Hepatocyte (in vitro differentiated cells): Measurements from ENCODE around the gene GARS1. TPM values are rescaled to one million over a fixed set of nuclear protein-coding genes. Genes with fewer than 3 reads are reported as not detected.

Source experiments
- DNase-seq: peaks from one replicate; pipeline ENCODE4 v3.0.0-alpha.2; 2016; ENCODE audit warnings: low spot score
- H2AFZ ChIP-seq: fragments of 200-600 bp; sonication (generic); 2 replicates; pipeline ENCODE4 v1.6.0; 2016; ENCODE audit warnings: antibody characterized with exemption, mild to moderate bottlenecking
- H3K27ac ChIP-seq: fragments of 200-600 bp; sonication (generic); 2 replicates; pipeline ENCODE4 v1.5.1; 2016; ENCODE audit warnings: mild to moderate bottlenecking
- H3K27me3 ChIP-seq: fragments of 200-600 bp; sonication (generic); 2 replicates; pipeline ENCODE4 v1.6.1; 2016
- H3K36me3 ChIP-seq: fragments of 200-600 bp; sonication (generic); replicated peaks from 2 replicates; pipeline ENCODE4 v1.5.1; 2016; ENCODE audit warnings: low read depth; ENCODE audit not compliant: insufficient read depth
- H3K4me1 ChIP-seq: fragments of 200-600 bp; sonication (generic); 2 replicates; pipeline ENCODE4 v1.5.1; 2016; ENCODE audit warnings: mild to moderate bottlenecking, moderate library complexity; ENCODE audit not compliant: insufficient read depth
- H3K4me2 ChIP-seq: fragments of 200-600 bp; sonication (generic); 2 replicates; pipeline ENCODE4 v1.6.0; 2016
- H3K4me3 ChIP-seq: fragments of 200-600 bp; sonication (generic); 2 replicates; pipeline ENCODE4 v1.5.1; 2016; ENCODE audit warnings: mild to moderate bottlenecking
- H3K79me2 ChIP-seq: fragments of 200-600 bp; sonication (generic); 2 replicates; pipeline ENCODE4 v1.6.0; 2017; ENCODE audit warnings: mild to moderate bottlenecking
- H3K9me2 ChIP-seq: fragments of 200-600 bp; sonication (generic); replicated peaks from 2 replicates; pipeline ENCODE4 v1.6.0; 2017; ENCODE audit warnings: mild to moderate bottlenecking; ENCODE audit not compliant: insufficient read depth
- H3K9me3 ChIP-seq: fragments of 200-600 bp; sonication (generic); 2 replicates; pipeline ENCODE4 v1.5.1; 2016; ENCODE audit warnings: low read depth, mild to moderate bottlenecking
- H4K20me1 ChIP-seq: fragments of 200-600 bp; sonication (generic); 2 replicates; pipeline ENCODE4 v1.6.0; 2016; ENCODE audit warnings: mild to moderate bottlenecking; ENCODE audit not compliant: insufficient read depth, poor library complexity, severe bottlenecking
- EZH2 ChIP-seq: fragments of 200-600 bp; sonication (generic); IDR thresholded peaks from 2 replicates; pipeline ENCODE4 v1.6.1; 2016; ENCODE audit warnings: antibody characterized with exemption, mild to moderate bottlenecking, borderline replicate concordance
- EZH2phosphoT487 ChIP-seq: fragments of 200-600 bp; sonication (generic); IDR thresholded peaks from one replicate; pipeline ENCODE4 v1.6.1; 2018; ENCODE audit warnings: antibody characterized with exemption, mild to moderate bottlenecking, low read depth, moderate library complexity; ENCODE audit not compliant: unreplicated experiment, severe bottlenecking
- WGBS: methylation state at CpG from one replicate; pipeline ENCODE4 v1.1.6; 2016; ENCODE audit warnings: low lambda C conversion rate; ENCODE audit errors: missing lambda C conversion rate; 5-methylcytosine and 5-hydroxymethylcytosine counted together
- polyA plus RNA-seq: library from polyadenylated mRNA; unstranded; fragments of >200 nt; fragmentation: Nextera tagmentation; extraction: Ambion mirVana; gene quantifications from 2 replicates; pipeline ENCODE4 v1.2.1, GENCODE V29; 2016
- total RNA-seq: library from RNA; depleted of rRNA; stranded (reverse); fragments of >200 nt; gene quantifications from 2 replicates; pipeline ENCODE4 v1.2.3, GENCODE V29; 2014
- TF ChIP-seq, protein P1 (sequence below): fragments of 200-600 bp; sonication (generic); IDR thresholded peaks from 2 replicates; pipeline ENCODE4 v1.5.1; 2016; ENCODE audit warnings: antibody characterized with exemption, mild to moderate bottlenecking; ENCODE audit not compliant: poor library complexity

Gene GARS1
- total and polyA plus RNA-seq, 2 experiments from 2014 or later: 131 to 163 TPM

DNA sequence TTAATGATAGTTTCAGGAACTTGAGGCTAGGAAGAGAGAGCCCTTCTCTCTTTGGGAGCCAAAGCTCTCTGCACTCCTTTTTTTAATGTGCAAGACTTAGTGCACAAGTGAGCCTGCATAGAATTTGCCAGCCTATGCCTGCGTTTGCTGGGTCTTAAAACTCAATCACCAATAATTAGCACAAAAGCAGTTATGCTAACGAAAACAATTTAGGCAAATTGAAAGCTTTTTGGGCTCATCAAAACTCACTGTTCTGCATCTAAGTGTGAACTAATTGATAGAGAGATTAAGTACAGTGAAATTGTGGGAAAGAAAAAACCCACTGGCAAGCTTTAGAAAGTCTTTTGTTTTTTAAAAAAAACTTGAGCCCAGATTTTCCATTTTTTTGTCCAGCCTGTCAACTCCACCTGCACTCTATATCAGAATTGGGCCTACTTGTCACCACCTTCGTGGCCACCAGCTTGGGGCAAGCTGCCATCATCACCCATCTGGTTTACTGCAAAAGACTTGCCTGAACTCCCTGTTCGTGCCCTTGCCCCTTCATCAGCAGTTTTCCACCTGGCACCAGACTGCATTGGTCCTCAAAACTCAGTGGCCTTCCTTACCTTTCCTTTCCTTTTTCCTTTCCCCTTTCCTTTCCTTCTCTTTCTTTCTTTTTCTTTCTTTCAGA, 49.7 kb downstream of the GARS1 start:
- 95% methylated on average over 4 of the region's 4 CpGs for WGBS
- TF ChIP-seq, protein P1, sequence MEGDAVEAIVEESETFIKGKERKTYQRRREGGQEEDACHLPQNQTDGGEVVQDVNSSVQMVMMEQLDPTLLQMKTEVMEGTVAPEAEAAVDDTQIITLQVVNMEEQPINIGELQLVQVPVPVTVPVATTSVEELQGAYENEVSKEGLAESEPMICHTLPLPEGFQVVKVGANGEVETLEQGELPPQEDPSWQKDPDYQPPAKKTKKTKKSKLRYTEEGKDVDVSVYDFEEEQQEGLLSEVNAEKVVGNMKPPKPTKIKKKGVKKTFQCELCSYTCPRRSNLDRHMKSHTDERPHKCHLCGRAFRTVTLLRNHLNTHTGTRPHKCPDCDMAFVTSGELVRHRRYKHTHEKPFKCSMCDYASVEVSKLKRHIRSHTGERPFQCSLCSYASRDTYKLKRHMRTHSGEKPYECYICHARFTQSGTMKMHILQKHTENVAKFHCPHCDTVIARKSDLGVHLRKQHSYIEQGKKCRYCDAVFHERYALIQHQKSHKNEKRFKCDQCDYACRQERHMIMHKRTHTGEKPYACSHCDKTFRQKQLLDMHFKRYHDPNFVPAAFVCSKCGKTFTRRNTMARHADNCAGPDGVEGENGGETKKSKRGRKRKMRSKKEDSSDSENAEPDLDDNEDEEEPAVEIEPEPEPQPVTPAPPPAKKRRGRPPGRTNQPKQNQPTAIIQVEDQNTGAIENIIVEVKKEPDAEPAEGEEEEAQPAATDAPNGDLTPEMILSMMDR: no peak
- TF ChIP-seq EZH2 (no peak), EZH2phosphoT487 (no peak)

DNA sequence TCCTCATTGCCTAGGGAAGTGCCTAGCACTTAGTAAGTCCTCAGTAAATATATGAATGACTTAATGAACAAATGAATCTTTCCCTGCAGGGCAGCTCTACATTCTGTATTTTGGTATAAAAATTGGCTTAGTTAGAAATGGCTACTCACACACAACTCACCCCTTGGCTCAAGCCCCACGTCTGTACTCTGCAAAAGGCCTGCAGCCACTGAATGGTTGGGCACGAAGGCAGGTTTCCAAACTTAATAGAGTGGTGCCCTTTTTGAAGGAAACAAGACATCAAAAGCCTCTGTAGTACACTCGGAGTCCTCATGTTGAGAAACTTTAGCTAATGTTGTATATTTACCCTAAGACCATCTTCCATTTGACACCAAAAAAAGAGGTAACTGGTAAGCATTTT, 51.0 kb downstream of the GARS1 start:
- 100% methylated on average over 3 of the region's 3 CpGs for WGBS
- Histone ChIP-seq H3K4me1 (no peaks in the 10 kb centered on the region), H3K4me2 (no peak overlapping the region), H3K4me3 (no peak overlapping the region), H3K27me3 (no peaks in the 10 kb centered on the region), H3K9me2 (no peaks in the 10 kb centered on the region), H3K9me3 (no peaks in the 10 kb centered on the region), H3K27ac (no peak overlapping the region), H3K36me3 (no peaks in the 10 kb centered on the region), H3K79me2 (peaks cover 4% of the 10 kb centered on the region), H4K20me1 (no peaks in the 10 kb centered on the region), H2AFZ (no peak overlapping the region)
- no peak for DNase-seq
- TF ChIP-seq, protein P1: no peak
- TF ChIP-seq EZH2phosphoT487: no peak
- no peak for TF ChIP-seq EZH2

More for the DNA sequence above, 49.7 kb downstream of the GARS1 start:
- Histone ChIP-seq H3K27ac (no peak overlapping the region), H3K9me3 (no peaks in the 10 kb centered on the region), H2AFZ (no peak overlapping the region), H3K4me1 (no peaks in the 10 kb centered on the region), H3K4me3 (no peak overlapping the region), H3K9me2 (no peaks in the 10 kb centered on the region), H3K27me3 (no peaks in the 10 kb centered on the region), H3K4me2 (no peak overlapping the region), H3K36me3 (no peaks in the 10 kb centered on the region), H3K79me2 (peaks cover 4% of the 10 kb centered on the region), H4K20me1 (no peaks in the 10 kb centered on the region)
- no peak for DNase-seq

DNA sequence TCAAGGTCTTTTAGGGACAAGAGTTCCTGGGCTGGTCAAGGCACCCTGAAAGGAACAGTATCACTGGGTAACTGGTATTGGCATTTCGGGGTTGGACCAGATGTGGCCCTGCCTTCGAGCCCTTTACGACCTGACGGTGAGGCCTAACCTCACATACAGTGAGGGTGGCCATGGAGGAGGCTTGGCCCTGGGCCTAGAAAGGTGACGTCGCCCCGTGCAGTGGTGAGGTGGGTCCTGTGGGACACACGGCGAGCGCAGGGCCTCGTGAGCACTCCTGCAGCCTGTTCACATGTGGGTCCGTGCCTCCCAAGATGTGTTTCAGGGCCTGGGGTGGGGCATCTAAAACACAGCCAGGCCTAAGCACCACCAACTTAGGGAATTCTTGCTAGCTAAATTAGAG, 51.5 kb downstream of the GARS1 start:
- WGBS: 99% methylated on average over 12 of the region's 12 CpGs
- TF ChIP-seq EZH2: no peak
- TF ChIP-seq EZH2phosphoT487: no peak
- TF ChIP-seq, protein P1: no peak
- H3K27me3 ChIP-seq: no peaks in the 10 kb centered on the region
- no peak overlapping the region for H3K4me3 ChIP-seq
- no peak overlapping the region for H3K27ac ChIP-seq
- H3K9me3 ChIP-seq: no peaks in the 10 kb centered on the region
- no peaks in the 10 kb centered on the region for H3K36me3 ChIP-seq
- peaks cover 4% of the 10 kb centered on the region for H3K79me2 ChIP-seq
- H2AFZ ChIP-seq: no peak overlapping the region
- H3K4me2 ChIP-seq: no peak overlapping the region
- no peaks in the 10 kb centered on the region for H3K4me1 ChIP-seq
- no peaks in the 10 kb centered on the region for H3K9me2 ChIP-seq
- H4K20me1 ChIP-seq: no peaks in the 10 kb centered on the region
- DNase-seq: no peak
